ENCODE measurements around the gene PLCH2.
"Not testable (repeated sequence)": the region's sequence is repeated elsewhere in the genome, so short reads cannot be mapped to it uniquely, and the experiment has no call there.

The PLCH2 gene

DNA sequence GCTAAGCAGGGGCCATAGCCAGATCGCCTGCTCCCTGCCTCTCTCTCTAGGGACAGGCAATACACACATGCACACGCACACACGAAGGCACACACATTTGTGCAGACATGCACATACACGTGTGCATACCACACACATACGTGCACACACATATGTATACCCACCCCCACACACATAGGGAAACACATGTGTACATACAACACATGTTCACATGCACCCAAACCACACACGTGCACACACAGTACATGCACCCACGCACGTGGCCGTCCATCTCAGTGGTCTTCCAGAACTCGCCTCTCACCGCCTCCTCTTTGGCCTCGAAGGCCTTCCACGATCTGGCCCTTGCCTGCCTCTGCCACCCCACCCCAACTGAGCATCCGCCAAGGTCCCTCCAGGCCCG, 38.5 kb upstream of the PLCH2 start:
- no peak for DNase-seq (ENCODE audit: low read depth, low spot score)
- H3K9me3 ChIP-seq (ENCODE audit: low read depth, low read length) = no peaks in the 10 kb centered on the region
- no peaks in the 10 kb centered on the region for H3K36me3 ChIP-seq (ENCODE audit: insufficient read depth, low read length)
- no peak overlapping the region for H3K4me3 ChIP-seq
- no peak for TF ChIP-seq EZH2 (IDR thresholded peaks at IDR 0.05)
- no peak for TF ChIP-seq FOXP2 (optimal IDR thresholded peaks at IDR 0.05; ENCODE audit: control extremely low read depth, extremely low read length, insufficient read depth)
- no peak for TF ChIP-seq POLR2AphosphoS5 (IDR thresholded peaks at IDR 0.05; ENCODE audit: borderline replicate concordance, low read depth, low read length)
- H3K27ac ChIP-seq = no peak overlapping the region
- no peak overlapping the region for H3K9ac ChIP-seq (ENCODE audit: insufficient read length)

DNA sequence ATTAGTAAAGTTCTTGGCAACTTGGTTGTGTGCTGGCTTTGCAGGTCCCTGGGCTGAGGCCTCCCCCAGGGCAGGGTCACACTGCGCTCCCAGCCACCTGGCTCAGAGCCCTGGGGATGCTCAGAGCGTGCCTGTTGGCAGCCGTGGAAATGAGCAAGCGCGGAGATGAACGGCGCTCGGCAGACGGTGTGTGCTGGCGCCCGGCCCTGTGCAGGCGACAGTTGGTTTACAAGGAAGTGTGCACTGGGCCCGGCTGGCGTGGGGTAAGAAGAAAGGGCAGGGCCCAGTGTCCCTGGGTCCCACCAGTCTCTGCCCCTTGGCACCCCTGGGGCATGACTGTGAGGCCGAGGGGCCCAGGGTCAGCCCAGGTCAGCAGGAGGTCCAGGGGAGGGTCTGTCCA, 38.1 kb upstream of the PLCH2 start:
- no peaks in the 10 kb centered on the region for H3K36me3 ChIP-seq (ENCODE audit: insufficient read depth, low read length)
- H3K9ac ChIP-seq (ENCODE audit: insufficient read length) = no peak overlapping the region
- TF ChIP-seq EZH2 (IDR thresholded peaks at IDR 0.05) (no peak), POLR2AphosphoS5 (IDR thresholded peaks at IDR 0.05; ENCODE audit: borderline replicate concordance, low read depth, low read length) (no peak), FOXP2 (optimal IDR thresholded peaks at IDR 0.05; ENCODE audit: control extremely low read depth, extremely low read length, insufficient read depth) (no peak)
- H3K27ac ChIP-seq = no peak overlapping the region
- DNase-seq (ENCODE audit: low read depth, low spot score) = no peak
- H3K4me3 ChIP-seq = no peak overlapping the region
- no peaks in the 10 kb centered on the region for H3K9me3 ChIP-seq (ENCODE audit: low read depth, low read length)

DNA sequence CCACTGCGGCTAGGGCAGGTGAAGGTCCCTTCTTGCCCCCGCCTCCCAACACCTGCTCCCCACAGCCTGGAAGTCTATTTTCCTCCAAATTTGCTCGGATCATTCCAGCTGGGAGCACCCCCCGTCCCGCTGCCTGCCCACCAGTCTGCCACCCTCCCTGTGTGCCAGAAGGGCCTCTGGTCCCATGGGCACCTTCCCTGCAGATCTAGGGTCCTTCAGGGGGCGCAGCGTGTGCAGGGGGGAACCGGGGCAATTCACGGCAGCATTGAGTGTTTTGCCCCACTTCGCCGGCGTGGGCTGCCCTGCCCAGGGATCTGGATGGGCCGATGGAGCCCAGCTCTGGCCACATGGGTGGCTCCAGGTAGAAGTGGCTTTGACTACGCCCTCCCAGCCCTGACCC, 37.4 kb upstream of the PLCH2 start:
- H3K4me3 ChIP-seq = no peak overlapping the region
- no peaks in the 10 kb centered on the region for H3K36me3 ChIP-seq (ENCODE audit: insufficient read depth, low read length)
- TF ChIP-seq FOXP2 (optimal IDR thresholded peaks at IDR 0.05; ENCODE audit: control extremely low read depth, extremely low read length, insufficient read depth) (no peak), POLR2AphosphoS5 (IDR thresholded peaks at IDR 0.05; ENCODE audit: borderline replicate concordance, low read depth, low read length) (no peak), EZH2 (IDR thresholded peaks at IDR 0.05) (no peak)
- no peak overlapping the region for H3K27ac ChIP-seq
- H3K9ac ChIP-seq (ENCODE audit: insufficient read length) = no peak overlapping the region
- no peaks in the 10 kb centered on the region for H3K9me3 ChIP-seq (ENCODE audit: low read depth, low read length)
- DNase-seq (ENCODE audit: low read depth, low spot score) = no peak

DNA sequence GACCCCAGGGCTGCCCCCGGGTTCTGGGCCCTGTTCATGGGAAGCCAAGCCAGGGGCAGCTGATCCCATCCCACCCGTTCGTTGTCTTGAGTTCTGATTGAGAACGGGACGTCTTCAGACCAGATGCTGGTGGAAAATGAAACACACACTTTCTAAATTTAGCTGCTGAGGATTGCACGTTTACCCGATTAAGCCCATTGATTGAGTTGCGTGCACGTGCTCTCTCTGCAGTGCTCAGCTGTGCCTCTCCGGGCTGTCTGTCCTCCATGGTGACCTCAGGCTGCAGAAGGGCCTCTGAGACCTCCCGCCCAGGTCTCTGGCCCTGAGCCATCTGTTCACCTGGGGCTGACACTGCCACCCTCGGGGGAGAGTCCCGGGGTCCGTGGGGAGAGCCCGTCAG, 36.7 kb upstream of the PLCH2 start:
- Histone ChIP-seq H3K4me3 (no peak overlapping the region), H3K9me3 (ENCODE audit: low read depth, low read length) (no peaks in the 10 kb centered on the region), H3K9ac (ENCODE audit: insufficient read length) (no peak overlapping the region), H3K36me3 (ENCODE audit: insufficient read depth, low read length) (no peaks in the 10 kb centered on the region), H3K27ac (no peak overlapping the region)
- no peak for DNase-seq (ENCODE audit: low read depth, low spot score)
- TF ChIP-seq FOXP2 (optimal IDR thresholded peaks at IDR 0.05; ENCODE audit: control extremely low read depth, extremely low read length, insufficient read depth) = no peak
- TF ChIP-seq EZH2 (IDR thresholded peaks at IDR 0.05) = no peak
- no peak for TF ChIP-seq POLR2AphosphoS5 (IDR thresholded peaks at IDR 0.05; ENCODE audit: borderline replicate concordance, low read depth, low read length)

DNA sequence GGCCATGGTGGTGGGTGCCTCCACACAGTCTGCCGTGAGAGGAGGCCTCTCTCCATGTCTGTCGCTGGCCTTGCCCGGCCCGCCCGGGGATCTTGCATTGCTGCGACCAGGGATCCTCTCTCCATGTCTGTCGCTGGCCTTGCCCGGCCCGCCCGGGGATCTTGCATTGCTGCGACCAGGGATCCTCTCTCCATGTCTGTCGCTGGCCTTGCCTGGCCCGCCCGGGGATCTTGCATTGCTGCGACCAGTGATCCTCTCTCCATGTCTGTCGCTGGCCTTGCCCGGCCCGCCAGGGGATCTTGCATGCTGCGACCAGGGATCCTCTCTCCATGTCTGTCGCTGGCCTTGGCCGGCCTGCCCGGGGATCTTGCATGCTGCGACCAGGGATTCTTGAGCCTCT, 35.7 kb upstream of the PLCH2 start:
- H3K4me3 ChIP-seq; H3K27ac ChIP-seq; H3K9me3 ChIP-seq (ENCODE audit: low read depth, low read length); DNase-seq (ENCODE audit: low read depth, low spot score); H3K36me3 ChIP-seq (ENCODE audit: insufficient read depth, low read length); H3K9ac ChIP-seq (ENCODE audit: insufficient read length): not testable (repeated sequence)

DNA sequence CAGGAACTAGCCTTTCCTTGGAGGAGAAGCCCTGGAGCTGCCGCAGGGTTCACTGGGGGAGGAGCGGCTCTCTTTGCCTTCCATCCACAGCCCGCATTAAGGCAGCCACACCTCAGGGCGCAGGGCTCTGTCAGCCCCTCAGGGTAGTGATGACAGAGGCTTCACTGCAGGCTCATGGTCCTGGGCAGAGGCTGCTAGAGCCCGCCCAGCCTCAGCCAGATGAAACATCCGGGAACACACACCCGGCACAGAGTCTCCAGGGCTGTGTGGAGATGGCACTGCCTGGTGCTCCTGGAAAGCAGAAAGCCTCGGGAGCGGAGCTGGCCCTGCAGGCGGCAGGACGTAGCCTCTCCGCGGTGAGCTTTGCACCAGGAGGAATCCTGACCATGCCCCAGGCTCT, 34.3 kb upstream of the PLCH2 start:
- Histone ChIP-seq H3K4me3 (no peak overlapping the region), H3K36me3 (ENCODE audit: insufficient read depth, low read length) (no peaks in the 10 kb centered on the region), H3K9me3 (ENCODE audit: low read depth, low read length) (no peaks in the 10 kb centered on the region), H3K27ac (no peak overlapping the region), H3K9ac (ENCODE audit: insufficient read length) (no peak overlapping the region)
- no peak for TF ChIP-seq EZH2 (IDR thresholded peaks at IDR 0.05)
- TF ChIP-seq POLR2AphosphoS5 (IDR thresholded peaks at IDR 0.05; ENCODE audit: borderline replicate concordance, low read depth, low read length) = no peak
- TF ChIP-seq FOXP2 (optimal IDR thresholded peaks at IDR 0.05; ENCODE audit: control extremely low read depth, extremely low read length, insufficient read depth) = no peak
- no peak for DNase-seq (ENCODE audit: low read depth, low spot score)

DNA sequence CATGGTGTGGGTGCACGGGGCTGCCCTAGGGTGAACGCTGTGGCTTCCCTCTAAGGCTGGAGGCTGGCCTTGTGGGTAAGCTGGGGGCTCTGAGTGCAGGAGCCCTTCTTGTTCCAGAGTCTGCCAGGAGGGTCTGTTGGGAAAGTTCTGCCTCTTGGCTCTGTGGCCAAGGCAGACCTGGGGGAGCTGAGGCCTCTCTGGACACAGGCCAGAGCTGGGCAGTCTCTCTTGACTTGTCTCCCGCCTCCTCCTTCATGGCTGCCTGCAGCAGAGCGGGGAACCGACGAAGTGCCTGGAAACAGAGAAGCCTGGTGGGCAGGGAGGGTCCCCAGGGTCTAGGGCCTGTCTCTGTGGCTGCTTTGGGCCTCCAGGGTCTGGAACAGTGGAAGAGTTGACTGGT, 33.4 kb upstream of the PLCH2 start:
- no peaks in the 10 kb centered on the region for H3K36me3 ChIP-seq (ENCODE audit: insufficient read depth, low read length)
- H3K4me3 ChIP-seq = no peak overlapping the region
- no peak overlapping the region for H3K9ac ChIP-seq (ENCODE audit: insufficient read length)
- TF ChIP-seq FOXP2 (optimal IDR thresholded peaks at IDR 0.05; ENCODE audit: control extremely low read depth, extremely low read length, insufficient read depth) (no peak), POLR2AphosphoS5 (IDR thresholded peaks at IDR 0.05; ENCODE audit: borderline replicate concordance, low read depth, low read length) (no peak), EZH2 (IDR thresholded peaks at IDR 0.05) (no peak)
- DNase-seq (ENCODE audit: low read depth, low spot score) = no peak
- H3K27ac ChIP-seq = no peak overlapping the region
- H3K9me3 ChIP-seq (ENCODE audit: low read depth, low read length) = no peaks in the 10 kb centered on the region

DNA sequence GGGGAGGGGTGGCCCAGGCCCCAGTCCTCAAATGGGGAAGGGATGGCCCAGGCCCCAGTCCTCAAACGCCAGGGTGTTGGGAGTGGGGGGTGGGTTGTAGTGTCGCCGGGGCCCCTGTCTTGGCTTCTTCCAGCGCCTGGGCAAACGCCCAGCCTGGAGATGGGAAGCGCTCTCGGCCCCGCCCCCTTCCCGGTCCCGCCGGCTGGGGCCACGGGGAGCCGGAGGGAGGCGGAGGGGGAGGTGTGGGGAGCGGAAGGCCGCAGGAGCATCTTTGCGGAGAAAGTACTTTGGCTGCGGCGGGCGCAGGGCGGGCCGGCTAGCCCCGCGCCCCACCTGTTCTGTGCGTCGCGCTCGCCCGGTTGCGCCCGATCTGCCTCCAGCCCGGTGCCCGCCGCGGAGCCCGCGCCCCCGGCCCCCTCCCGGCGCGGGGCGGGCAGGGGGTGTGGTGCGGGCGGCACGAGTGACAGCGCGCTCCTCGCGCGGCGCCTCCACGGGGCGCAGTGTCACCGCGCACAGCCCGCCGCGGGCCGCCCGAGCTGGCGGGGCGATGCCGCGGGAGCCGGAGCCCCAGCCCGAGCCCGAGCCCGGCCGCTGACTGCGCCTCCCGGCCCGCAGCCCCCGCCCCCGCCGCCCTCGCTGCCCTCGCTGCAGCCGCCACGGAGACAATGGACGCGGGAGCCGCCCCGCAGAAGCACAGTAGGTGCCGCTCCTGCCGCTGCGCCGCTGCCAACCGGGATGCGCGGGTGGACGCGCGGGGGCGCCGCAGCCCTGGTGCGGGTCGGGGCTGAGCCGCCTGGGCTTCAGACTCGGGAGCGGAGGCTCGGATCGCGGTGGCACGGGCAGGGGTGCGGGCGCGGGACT, 32.6 kb upstream of the PLCH2 start:
- Histone ChIP-seq H3K36me3 (ENCODE audit: insufficient read depth, low read length) (no peaks in the 10 kb centered on the region), H3K4me3 (no peak overlapping the region), H3K9ac (ENCODE audit: insufficient read length) (no peak overlapping the region), H3K27ac (no peak overlapping the region), H3K9me3 (ENCODE audit: low read depth, low read length) (no peaks in the 10 kb centered on the region)
- no peak for DNase-seq (ENCODE audit: low read depth, low spot score)
- TF ChIP-seq POLR2AphosphoS5 (IDR thresholded peaks at IDR 0.05; ENCODE audit: borderline replicate concordance, low read depth, low read length) = no peak
- TF ChIP-seq EZH2 (IDR thresholded peaks at IDR 0.05) = no peak
- TF ChIP-seq FOXP2 (optimal IDR thresholded peaks at IDR 0.05; ENCODE audit: control extremely low read depth, extremely low read length, insufficient read depth) = no peak

DNA sequence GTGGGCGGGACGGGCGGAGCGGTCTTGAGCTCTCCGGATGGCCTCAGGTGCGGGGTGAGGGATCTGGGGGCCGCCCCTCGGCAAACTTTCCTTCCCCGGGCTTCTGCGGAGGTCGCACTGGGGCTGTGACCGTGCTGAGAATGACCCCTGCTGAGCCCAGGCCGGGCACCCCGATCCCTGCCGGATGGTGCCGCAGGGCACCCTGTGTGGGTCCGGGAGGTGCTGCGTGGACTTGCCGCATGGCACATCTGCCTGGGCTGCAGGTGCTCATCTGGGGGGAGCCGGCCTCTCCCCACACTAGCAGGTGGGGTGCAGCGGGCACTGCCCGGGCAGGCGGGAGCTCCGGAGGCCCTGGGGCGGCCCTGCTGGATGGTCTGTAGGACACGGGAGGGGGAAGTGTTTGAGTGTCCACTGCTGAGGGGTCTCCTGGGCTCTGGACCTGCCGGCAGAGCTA, 31.9 kb upstream of the PLCH2 start:
- no peak overlapping the region for H3K27ac ChIP-seq
- H3K9ac ChIP-seq (ENCODE audit: insufficient read length) = no peak overlapping the region
- no peaks in the 10 kb centered on the region for H3K9me3 ChIP-seq (ENCODE audit: low read depth, low read length)
- H3K36me3 ChIP-seq (ENCODE audit: insufficient read depth, low read length) = no peaks in the 10 kb centered on the region
- H3K4me3 ChIP-seq = no peak overlapping the region
- TF ChIP-seq FOXP2 (optimal IDR thresholded peaks at IDR 0.05; ENCODE audit: control extremely low read depth, extremely low read length, insufficient read depth) (no peak), EZH2 (IDR thresholded peaks at IDR 0.05) (no peak), POLR2AphosphoS5 (IDR thresholded peaks at IDR 0.05; ENCODE audit: borderline replicate concordance, low read depth, low read length) (no peak)
- DNase-seq (ENCODE audit: low read depth, low spot score) = no peak
